HL-60 (cell line): ENCODE results near the gene ABCA4.

Source experiments
- SPI1 ChIP-seq: IDR thresholded peaks from 2 replicates; pipeline ENCODE4 v1.6.1; 2012; ENCODE audit warnings: low read depth, mild to moderate bottlenecking, borderline replicate concordance
- TF ChIP-seq, protein P1 (sequence below): IDR thresholded peaks from one replicate; pipeline ENCODE4 v1.5.1; 2011; ENCODE audit warnings: low read length, control low read depth, inconsistent platforms; ENCODE audit not compliant: insufficient read depth

DNA sequence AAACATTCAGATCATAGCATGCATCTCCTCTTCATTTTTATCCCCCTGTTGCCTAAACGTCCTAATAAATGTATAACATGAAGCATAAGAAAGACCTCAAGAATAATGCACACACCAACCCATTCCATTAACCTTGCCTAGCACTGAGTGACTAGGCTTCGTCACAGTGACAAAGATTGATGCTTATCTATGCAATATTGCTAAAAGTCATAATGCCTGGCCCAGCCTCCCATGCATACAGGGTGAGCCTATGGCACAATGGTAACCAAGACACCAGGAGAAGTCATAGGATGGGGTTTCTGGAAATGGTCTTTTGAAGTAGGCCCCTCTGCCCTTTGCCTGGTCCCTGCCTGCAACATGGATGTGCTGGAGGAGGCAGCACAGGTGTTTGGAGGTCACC, 33.8 kb downstream of the ABCA4 start:
- TF ChIP-seq, protein P1, sequence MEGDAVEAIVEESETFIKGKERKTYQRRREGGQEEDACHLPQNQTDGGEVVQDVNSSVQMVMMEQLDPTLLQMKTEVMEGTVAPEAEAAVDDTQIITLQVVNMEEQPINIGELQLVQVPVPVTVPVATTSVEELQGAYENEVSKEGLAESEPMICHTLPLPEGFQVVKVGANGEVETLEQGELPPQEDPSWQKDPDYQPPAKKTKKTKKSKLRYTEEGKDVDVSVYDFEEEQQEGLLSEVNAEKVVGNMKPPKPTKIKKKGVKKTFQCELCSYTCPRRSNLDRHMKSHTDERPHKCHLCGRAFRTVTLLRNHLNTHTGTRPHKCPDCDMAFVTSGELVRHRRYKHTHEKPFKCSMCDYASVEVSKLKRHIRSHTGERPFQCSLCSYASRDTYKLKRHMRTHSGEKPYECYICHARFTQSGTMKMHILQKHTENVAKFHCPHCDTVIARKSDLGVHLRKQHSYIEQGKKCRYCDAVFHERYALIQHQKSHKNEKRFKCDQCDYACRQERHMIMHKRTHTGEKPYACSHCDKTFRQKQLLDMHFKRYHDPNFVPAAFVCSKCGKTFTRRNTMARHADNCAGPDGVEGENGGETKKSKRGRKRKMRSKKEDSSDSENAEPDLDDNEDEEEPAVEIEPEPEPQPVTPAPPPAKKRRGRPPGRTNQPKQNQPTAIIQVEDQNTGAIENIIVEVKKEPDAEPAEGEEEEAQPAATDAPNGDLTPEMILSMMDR, result no peak
- no peak for TF ChIP-seq SPI1
